B cell (primary cell): ENCODE measurements around the gene GDPD3.

Experiments used
- CTCF ChIP-seq: fragments of 200-600 bp; IDR thresholded peaks from one replicate; pipeline ENCODE4 v1.8.0; 2022; ENCODE audit warnings: antibody characterized with exemption, mild to moderate bottlenecking
- EZH2 ChIP-seq: IDR thresholded peaks from 2 replicates; pipeline ENCODE4 v1.6.1; 2012; ENCODE audit warnings: borderline replicate concordance, low read depth, mild to moderate bottlenecking, moderate library complexity, low read length; ENCODE audit not compliant: insufficient read depth, poor library complexity, severe bottlenecking

- TF ChIP-seq CTCF: no peak
- TF ChIP-seq EZH2: no peak
These were observed 18.6 kb upstream of the GDPD3 start for GRCh38 chr16:30131869-30132475.
